ENCODE results near the gene TLN1. TPM values are rescaled to one million over a fixed set of nuclear protein-coding genes. Genes with fewer than 3 reads are reported as not detected.

TLN1 gene
- total and polyA plus RNA-seq, 8 donors, result 53.2 to 399 (median 174) TPM

DNA sequence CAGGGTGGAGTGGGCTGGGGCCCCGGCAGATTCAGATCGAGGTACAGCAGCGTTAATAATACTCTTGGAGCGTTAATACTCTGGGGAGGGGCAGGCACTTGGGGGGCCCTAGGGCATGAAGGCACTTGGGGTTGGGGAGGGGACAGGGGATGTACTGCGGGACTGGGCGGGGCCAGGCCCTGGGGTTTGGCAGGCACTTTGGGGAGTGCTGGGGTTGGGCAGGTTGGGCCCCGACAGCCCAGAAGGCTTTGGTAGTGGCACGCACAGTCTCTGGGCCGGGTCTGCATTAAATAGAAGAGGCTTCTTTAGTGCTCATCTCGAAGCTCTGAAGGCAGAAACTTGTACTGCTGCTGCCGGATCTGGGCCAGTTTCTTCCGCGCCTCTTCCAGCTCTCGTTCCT, 34.5 kb downstream of the TLN1 start:
- peak overlapping the region; percentile 64 to 97 (median 92) for H3K27ac ChIP-seq
- H3K4me1 ChIP-seq, result peaks cover 26 to 47% (median 37%) of the 10 kb centered on the region in 4 donors
- no peak for DNase-seq
- H3K4me3 ChIP-seq, result no peak overlapping the region
- H3K36me3 ChIP-seq, result peaks cover 56 to 67% (median 62%) of the 10 kb centered on the region in 4 donors
- no peaks in the 10 kb centered on the region for H3K9me3 ChIP-seq
- TF ChIP-seq EP300 (IDR thresholded peaks at IDR 0.05) (no peak), POLR2AphosphoS5 (IDR thresholded peaks at IDR 0.05) (no peak), POLR2A (IDR thresholded peaks at IDR 0.05) (no peak)
- TF ChIP-seq, protein P1, sequence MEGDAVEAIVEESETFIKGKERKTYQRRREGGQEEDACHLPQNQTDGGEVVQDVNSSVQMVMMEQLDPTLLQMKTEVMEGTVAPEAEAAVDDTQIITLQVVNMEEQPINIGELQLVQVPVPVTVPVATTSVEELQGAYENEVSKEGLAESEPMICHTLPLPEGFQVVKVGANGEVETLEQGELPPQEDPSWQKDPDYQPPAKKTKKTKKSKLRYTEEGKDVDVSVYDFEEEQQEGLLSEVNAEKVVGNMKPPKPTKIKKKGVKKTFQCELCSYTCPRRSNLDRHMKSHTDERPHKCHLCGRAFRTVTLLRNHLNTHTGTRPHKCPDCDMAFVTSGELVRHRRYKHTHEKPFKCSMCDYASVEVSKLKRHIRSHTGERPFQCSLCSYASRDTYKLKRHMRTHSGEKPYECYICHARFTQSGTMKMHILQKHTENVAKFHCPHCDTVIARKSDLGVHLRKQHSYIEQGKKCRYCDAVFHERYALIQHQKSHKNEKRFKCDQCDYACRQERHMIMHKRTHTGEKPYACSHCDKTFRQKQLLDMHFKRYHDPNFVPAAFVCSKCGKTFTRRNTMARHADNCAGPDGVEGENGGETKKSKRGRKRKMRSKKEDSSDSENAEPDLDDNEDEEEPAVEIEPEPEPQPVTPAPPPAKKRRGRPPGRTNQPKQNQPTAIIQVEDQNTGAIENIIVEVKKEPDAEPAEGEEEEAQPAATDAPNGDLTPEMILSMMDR (IDR thresholded peaks at IDR 0.05), result no peak
- 62 to 84% (median 79%) methylated on average over 14 of the region's 14 CpGs for WGBS, 5 donors
- intact Hi-C loops (cut with DNase I; ENCODE audit: low total_unique reads), result no loop called here
- H3K27me3 ChIP-seq, result no peaks in the 10 kb centered on the region

DNA sequence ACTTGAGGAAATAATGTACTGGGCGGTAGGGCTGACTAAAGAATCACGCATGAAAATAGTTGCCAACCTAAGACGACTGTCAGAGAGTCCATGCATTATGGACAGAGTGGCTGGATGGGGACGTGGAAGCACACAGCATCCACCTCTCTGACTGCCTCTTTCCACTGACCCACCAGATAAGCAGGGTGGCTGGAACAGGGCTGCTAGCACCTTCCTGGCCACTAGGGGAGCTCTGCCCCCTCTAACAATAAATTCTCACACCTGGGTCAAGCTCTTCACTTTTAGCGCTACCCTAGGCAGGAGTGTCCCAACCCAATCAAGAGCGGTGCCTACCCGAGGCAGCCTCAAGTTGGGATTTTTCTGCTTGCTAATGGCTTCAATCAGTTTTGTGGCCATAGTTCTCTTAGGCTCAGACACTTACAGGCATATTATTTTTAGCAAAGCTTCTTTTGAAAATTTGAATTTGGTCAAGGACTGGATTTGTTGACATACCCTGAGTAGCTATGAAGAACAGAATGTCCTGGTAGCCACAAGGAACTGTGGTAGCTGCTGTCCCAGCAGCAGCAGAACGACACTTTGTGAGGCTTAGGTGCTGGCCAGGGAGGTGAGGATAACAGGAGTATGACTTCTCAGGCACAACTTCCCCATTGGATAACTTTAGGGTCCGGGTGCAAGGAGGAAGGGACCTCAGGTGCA, 35.3 kb downstream of the TLN1 start:
- Histone ChIP-seq H3K27ac (peak overlapping the region; percentile 64 to 97 (median 92)), H3K27me3 (no peaks in the 10 kb centered on the region), H3K9me3 (no peaks in the 10 kb centered on the region), H3K4me1 (peaks cover 26 to 50% (median 37%) of the 10 kb centered on the region in 4 donors), H3K4me3 (no peak overlapping the region), H3K36me3 (peaks cover 48 to 59% (median 54%) of the 10 kb centered on the region in 4 donors)
- DNase-seq, result peak; percentile 81 to 83
- TF ChIP-seq POLR2AphosphoS5 (IDR thresholded peaks at IDR 0.05) (peak; percentile 18 to 86 (median 64)), EP300 (IDR thresholded peaks at IDR 0.05) (peak; percentile 71), POLR2A (IDR thresholded peaks at IDR 0.05) (no peak)
- TF ChIP-seq, protein P1 (IDR thresholded peaks at IDR 0.05), result peak in 5 of 7 experiments; percentile 86 to 94 (median 91)
- intact Hi-C loops (cut with DNase I; ENCODE audit: low total_unique reads), result no loop called here
- 24 to 34% (median 27%) methylated on average over 9 of the region's 9 CpGs for WGBS, 5 donors

DNA sequence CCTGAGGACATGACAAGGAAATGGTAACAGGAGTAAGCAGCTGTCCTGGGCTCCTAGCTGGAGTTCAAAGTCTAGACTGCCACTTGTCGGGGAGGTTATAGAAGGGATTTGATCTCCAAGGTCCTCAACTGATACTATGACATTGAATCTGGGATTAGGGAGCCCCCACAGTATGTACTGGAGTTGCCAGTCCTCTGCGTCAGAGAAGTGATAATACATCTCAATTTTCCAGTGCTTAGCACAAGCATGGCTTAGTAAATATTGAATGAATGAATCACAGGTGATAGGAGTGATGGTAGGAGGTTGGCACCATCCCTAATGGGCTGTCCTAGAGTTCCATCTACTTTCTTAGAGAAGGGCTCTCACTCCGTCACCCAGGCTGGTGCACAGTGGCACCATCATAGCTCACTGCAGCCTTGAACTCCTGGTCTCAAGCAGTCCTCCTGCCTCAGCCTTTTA, 36.0 kb downstream of the TLN1 start:
- Histone ChIP-seq H3K4me1 (peaks cover 30 to 57% (median 41%) of the 10 kb centered on the region in 4 donors), H3K27ac (peak overlapping the region; percentile 70 to 97 (median 92)), H3K9me3 (no peaks in the 10 kb centered on the region), H3K4me3 (no peak overlapping the region), H3K27me3 (no peaks in the 10 kb centered on the region), H3K36me3 (peaks cover 41 to 52% (median 47%) of the 10 kb centered on the region in 4 donors)
- intact Hi-C loops (cut with DNase I; ENCODE audit: low total_unique reads), result no loop called here
- TF ChIP-seq, protein P1 (IDR thresholded peaks at IDR 0.05), result no peak
- TF ChIP-seq POLR2AphosphoS5 (IDR thresholded peaks at IDR 0.05), result peak in 2 of 3 donors; percentile 64 to 87
- 31 to 72% (median 42%) methylated on average over 3 of the region's 3 CpGs for WGBS, 5 donors
- peak; percentile 47 to 65 for DNase-seq

DNA sequence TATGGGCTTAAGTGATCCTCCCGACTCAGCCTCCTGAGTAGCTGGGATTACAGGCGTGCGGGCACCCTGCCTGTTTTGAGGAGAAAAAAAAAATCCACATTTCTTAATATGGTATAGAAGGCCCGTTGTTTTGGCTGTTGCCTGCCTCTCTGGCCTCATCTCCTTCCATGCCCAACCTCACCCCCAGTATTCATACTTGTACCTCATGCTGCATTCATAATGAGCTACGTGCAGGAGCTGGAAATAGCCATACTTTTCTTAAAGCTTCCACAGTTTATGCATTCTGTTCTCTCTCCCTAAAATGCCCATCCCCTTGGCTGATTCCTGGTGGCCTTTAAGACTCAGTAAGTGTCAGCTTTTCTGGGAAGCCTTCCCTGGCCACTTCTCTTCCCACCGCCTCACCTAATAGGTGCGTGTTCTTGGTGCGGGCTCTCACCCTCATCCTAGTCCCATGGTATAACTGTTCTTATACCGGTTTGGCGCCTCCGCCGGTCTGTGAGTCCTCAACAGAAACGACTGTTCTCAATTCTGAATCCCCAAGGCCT, 40.2 kb downstream of the TLN1 start:
- Histone ChIP-seq H3K9me3 (no peaks in the 10 kb centered on the region), H3K4me3 (peak overlapping the region in 3 of 4 donors; percentile 65 to 75 (median 67)), H3K27me3 (no peaks in the 10 kb centered on the region), H3K36me3 (peaks cover 5 to 20% (median 14%) of the 10 kb centered on the region in 4 donors), H3K27ac (peak overlapping the region; percentile 5 to 97 (median 95)), H3K4me1 (peaks cover 29 to 77% (median 60%) of the 10 kb centered on the region in 4 donors)
- DNase-seq, result peak in 1 of 2 donors; percentile 61
- intact Hi-C loops (cut with DNase I; ENCODE audit: low total_unique reads), result no loop called here
- WGBS, 5 donors, result 65 to 81% (median 73%) methylated on average over 13 of the region's 13 CpGs
- TF ChIP-seq POLR2A (IDR thresholded peaks at IDR 0.05), result no peak
- TF ChIP-seq EP300 (IDR thresholded peaks at IDR 0.05), result peak; percentile 71
- peak in 2 of 3 donors; percentile 69 to 81 for TF ChIP-seq POLR2AphosphoS5 (IDR thresholded peaks at IDR 0.05)
